ENCODE results near the gene KDM8. TPM values are rescaled to one million over a fixed set of nuclear protein-coding genes. Genes with fewer than 3 reads are reported as not detected.

Gene KDM8
- total RNA-seq, 1 experiment from 2014 or later: 5.3 TPM

DNA sequence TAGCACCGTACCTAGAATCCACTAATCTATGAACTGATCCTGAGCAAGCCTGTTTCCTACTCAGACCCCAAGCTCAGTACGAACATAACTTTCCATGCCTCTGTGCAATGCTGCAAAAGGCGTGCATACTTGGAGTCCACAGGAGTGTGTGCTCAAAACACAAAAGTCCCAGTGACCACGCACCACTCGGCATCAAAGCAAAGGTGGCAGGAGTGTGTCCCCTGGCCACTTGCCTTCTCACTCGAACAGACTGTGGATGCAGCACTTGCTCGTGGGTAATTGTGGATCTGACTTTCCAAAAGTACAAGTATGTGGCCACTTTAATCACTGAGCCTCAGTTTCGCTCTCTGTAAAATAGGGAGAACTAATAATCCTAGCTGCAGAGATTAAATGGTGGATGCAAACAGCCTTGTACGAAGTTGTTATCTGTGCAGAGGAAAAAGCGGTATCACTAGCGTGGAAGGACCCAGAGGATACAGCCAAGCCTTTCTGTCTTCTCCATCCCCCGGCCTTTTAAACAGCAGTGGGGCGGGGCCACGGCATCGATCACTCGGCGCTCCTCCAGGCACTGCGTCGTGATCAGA, 311 bp upstream of the KDM8 start (continued):
- no peak for TF ChIP-seq ZBTB33 (IDR thresholded peaks at IDR 0.05; ENCODE audit: extremely low read depth, insufficient replicate concordance, low read length)
- TF ChIP-seq ATF3 (IDR thresholded peaks at IDR 0.05): no peak
- TF ChIP-seq, protein P1, sequence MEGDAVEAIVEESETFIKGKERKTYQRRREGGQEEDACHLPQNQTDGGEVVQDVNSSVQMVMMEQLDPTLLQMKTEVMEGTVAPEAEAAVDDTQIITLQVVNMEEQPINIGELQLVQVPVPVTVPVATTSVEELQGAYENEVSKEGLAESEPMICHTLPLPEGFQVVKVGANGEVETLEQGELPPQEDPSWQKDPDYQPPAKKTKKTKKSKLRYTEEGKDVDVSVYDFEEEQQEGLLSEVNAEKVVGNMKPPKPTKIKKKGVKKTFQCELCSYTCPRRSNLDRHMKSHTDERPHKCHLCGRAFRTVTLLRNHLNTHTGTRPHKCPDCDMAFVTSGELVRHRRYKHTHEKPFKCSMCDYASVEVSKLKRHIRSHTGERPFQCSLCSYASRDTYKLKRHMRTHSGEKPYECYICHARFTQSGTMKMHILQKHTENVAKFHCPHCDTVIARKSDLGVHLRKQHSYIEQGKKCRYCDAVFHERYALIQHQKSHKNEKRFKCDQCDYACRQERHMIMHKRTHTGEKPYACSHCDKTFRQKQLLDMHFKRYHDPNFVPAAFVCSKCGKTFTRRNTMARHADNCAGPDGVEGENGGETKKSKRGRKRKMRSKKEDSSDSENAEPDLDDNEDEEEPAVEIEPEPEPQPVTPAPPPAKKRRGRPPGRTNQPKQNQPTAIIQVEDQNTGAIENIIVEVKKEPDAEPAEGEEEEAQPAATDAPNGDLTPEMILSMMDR (IDR thresholded peaks at IDR 0.05 in 2 of 3, conservative IDR thresholded peaks at IDR 0.05 in 1 of 3; ENCODE audit: borderline replicate concordance in 1 of 3, insufficient read depth in 1 of 3, low read depth in 2 of 3, low read length in 2 of 3): no peak
- TF ChIP-seq EGR1 (IDR thresholded peaks at IDR 0.05; ENCODE audit: low read depth): no peak

DNA sequence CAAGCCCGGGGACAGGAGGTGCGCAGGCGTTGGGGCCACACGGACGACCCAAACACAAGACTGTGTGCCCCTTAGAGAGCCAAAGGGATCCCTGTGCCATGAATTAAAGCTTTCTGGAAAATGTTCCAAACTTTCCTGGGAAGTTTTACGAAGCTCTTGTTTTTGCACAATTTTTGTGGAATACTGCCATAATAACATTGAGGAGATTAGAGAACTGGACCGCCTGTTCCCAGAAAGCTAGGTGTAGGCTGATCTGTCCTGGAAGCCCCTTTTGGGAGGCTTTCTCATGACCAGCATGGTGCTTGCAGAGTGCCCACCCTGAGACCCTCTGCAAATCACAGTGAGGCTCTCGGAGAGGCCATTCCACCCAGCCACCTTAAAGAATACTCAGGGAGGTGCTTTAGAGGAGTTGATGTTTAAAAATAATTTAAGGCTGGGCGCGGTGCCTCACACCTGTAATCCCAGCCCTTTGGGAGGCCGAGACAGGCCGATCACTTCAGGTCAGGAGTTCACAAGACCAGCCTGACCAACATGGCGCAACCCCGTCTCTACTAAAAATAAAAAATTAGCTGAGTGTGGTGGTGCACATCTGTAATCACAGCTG, 1.1 kb downstream of the KDM8 start:
- Histone ChIP-seq H3K9me2 (ENCODE audit: insufficient read depth) (no peaks in the 10 kb centered on the region), H4K20me1 (ENCODE audit: insufficient read depth) (no peaks in the 10 kb centered on the region), H3K36me3 (ENCODE audit: control insufficient read depth in 1 of 2, insufficient read depth in 2 of 2, low read length in 2 of 2) (no peaks in the 10 kb centered on the region), H2AFZ (ENCODE audit: low read depth, low read length, poor library complexity, severe bottlenecking) (no peak overlapping the region), H3K9ac (ENCODE audit: low read length) (peak overlapping the region; percentile 84), H3K4me1 (ENCODE audit: control insufficient read depth in 1 of 2, insufficient read depth in 2 of 2, low read length in 2 of 2) (peaks cover 20 to 26% of the 10 kb centered on the region in 2 experiments), H3K9me3 (ENCODE audit: control insufficient read depth in 1 of 2, insufficient read depth in 1 of 2, low read depth in 1 of 2, low read length in 2 of 2) (no peaks in the 10 kb centered on the region), H3K79me2 (ENCODE audit: insufficient read depth, low read length) (no peaks in the 10 kb centered on the region), H3K4me2 (ENCODE audit: low read length) (peak overlapping the region; percentile 88), H3K27ac (ENCODE audit: low read depth, low read length) (peak overlapping the region; percentile 81), H3K27me3 (ENCODE audit: insufficient read depth, low read length) (no peaks in the 10 kb centered on the region), H3K4me3 (replicated peaks in 1 of 2; ENCODE audit: low read depth in 1 of 2, low read length in 2 of 2) (peak overlapping the region; percentile 84 to 93)
- CTCF ChIA-PET: interaction anchor here (1.0 to 1.8 kb wide), 5 partner anchors 11 to 168 kb away, joined by 3 to 21 read pairs (median 6); no protein-coding TSS in a partner anchor
- no peak for ATAC-seq
- POLR2A ChIA-PET: interaction anchor here (0.9 to 1.4 kb wide), 13 partner anchors 13 to 223 kb away, joined by 3 to 6 read pairs (median 3); no protein-coding TSS in a partner anchor
- TF ChIP-seq JUND (IDR thresholded peaks at IDR 0.05): no peak
- TF ChIP-seq, protein P1 (IDR thresholded peaks at IDR 0.05 in 2 of 3, conservative IDR thresholded peaks at IDR 0.05 in 1 of 3; ENCODE audit: borderline replicate concordance in 1 of 3, insufficient read depth in 1 of 3, low read depth in 2 of 3, low read length in 2 of 3): no peak
- RAD21 ChIA-PET (ENCODE audit: low non-redundant PET in 1 of 2, low total read pairs in 2 of 2, uncharacterized antibody in 2 of 2, unreplicated experiment in 2 of 2): no interaction called here
- DNase-seq (ENCODE audit: low read depth, low spot score): no peak
- BruUV-seq (replicated peaks): TSS peak; percentile 79
- intact Hi-C loops (cut with micrococcal nuclease): no loop called here

All from HCT116 (cell line).